22Rv1 (cell line): Measurements from ENCODE around the gene LDHAL6B.

Experiments
- H3K27ac ChIP-seq: fragments of 450-650 bp; 2 replicates; pipeline ENCODE4 v1.5.1; 2017
- ZFX ChIP-seq: fragments of 450-650 bp; IDR thresholded peaks from 2 replicates; pipeline ENCODE4 v1.6.1; 2017; ENCODE audit warnings: antibody characterized with exemption, borderline replicate concordance
- TF ChIP-seq, protein P1 (sequence below): fragments of 450-650 bp; IDR thresholded peaks from 2 replicates; pipeline ENCODE4 v1.5.1; 2017; ENCODE audit warnings: mild to moderate bottlenecking

Gene LDHAL6B

DNA sequence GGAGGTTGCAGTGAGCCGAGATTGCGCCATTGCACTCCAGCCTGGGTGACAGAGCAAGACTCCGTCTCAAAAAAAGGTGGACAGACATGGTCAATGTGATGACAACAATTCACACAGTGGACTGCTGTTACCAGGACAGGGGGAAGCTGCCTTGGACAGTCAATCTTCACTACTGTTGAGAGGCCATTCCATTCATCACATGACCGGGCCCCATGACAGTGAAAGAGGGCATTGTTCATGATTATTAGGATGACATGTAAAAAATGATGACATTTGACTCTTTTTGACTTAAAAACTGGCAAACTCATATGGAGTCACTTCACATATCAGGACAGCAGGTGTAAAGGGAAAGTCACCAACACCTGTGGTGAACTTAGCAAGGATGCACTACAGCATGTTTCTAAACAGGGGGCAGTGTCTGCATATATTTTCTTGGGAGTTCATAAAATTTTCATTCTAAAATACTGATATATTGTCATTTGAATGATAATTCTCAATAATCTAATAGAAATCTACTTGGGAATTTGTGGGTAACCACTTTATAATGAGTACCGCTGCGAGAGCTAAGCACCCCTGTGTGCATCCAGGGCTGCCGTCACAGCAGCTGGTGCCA, 34.2 kb upstream of the LDHAL6B start:
- no peak for TF ChIP-seq ZFX
- TF ChIP-seq, protein P1, sequence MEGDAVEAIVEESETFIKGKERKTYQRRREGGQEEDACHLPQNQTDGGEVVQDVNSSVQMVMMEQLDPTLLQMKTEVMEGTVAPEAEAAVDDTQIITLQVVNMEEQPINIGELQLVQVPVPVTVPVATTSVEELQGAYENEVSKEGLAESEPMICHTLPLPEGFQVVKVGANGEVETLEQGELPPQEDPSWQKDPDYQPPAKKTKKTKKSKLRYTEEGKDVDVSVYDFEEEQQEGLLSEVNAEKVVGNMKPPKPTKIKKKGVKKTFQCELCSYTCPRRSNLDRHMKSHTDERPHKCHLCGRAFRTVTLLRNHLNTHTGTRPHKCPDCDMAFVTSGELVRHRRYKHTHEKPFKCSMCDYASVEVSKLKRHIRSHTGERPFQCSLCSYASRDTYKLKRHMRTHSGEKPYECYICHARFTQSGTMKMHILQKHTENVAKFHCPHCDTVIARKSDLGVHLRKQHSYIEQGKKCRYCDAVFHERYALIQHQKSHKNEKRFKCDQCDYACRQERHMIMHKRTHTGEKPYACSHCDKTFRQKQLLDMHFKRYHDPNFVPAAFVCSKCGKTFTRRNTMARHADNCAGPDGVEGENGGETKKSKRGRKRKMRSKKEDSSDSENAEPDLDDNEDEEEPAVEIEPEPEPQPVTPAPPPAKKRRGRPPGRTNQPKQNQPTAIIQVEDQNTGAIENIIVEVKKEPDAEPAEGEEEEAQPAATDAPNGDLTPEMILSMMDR: no peak
- H3K27ac ChIP-seq: no peak overlapping the region

GRCh38 chr15:59173194-59173593, 33.4 kb upstream of the LDHAL6B start:
- no peak overlapping the region for H3K27ac ChIP-seq
- TF ChIP-seq ZFX: no peak
- TF ChIP-seq, protein P1: no peak

DNA sequence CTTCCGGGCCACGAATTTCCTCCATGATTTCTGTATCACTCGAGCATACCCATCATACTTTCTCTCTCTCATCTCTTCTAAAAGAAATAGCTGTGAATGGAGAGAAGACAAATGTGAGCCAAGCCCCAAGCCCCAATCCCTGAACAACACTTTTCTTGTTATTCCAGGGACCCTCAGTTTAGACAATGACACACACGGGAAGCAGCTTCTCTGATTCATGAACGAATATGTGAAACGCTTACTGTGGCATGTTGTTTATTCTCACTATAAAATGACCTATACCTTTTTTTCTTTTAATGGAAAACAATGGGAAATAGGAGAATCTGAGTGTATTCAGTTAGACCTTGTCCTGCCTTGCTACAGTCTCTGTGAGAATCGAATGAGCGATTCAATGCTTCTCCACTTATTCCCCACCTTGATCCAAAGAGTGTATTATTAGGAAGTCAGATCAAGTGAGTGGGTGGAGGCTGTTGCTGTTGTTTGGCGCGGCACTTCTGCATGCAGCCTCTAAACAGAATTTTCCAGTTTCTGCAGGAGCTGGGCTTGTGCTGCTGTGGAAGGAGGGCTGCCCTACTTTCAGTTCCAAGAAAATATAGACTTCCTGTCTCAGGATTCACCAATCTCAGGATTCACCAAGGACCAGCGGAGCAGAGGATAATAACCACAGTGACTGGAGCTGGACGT, 32.4 kb upstream of the LDHAL6B start:
- H3K27ac ChIP-seq: no peak overlapping the region
- no peak for TF ChIP-seq ZFX
- TF ChIP-seq, protein P1: no peak

- no peak overlapping the region for H3K27ac ChIP-seq
- TF ChIP-seq, protein P1: peak; percentile 74
- TF ChIP-seq ZFX: no peak
Observed at GRCh38 chr15:59174835-59175831, 31.5 kb upstream of the LDHAL6B start.

DNA sequence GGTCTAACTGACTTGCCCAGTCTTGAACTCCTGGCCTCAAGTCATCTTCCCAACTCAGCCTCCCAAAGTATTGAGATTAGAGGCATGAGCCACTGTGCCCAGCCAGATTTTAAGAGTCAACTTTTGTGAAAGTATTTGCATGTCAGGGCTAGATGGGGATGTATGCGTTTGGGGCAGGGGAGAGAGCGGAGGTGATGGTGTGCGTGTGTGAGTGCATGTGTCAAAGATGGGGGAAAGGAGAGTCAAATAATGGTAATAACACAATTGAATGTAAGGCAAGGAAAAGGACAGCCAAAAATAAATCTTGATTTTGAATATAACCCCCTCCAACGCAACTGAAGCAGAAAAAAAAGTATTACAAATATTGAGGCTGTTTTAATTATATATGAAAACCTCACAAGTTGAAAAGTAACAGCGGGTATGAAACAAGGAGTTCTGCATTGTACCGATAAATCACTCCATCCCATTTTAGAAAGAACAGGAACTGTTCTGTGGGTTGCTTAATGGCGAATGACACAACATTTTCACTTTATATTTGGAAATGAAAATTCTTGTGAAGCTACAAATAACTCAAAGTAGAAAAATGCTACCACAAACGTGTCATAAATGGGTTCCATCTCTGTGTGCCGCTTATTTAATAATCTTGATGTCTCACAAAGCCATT, 29.9 kb upstream of the LDHAL6B start:
- TF ChIP-seq, protein P1: no peak
- TF ChIP-seq ZFX: no peak
- no peak overlapping the region for H3K27ac ChIP-seq

GRCh38 chr15:59177317-59177660, 29.4 kb upstream of the LDHAL6B start:
- H3K27ac ChIP-seq: no peak overlapping the region
- TF ChIP-seq, protein P1: no peak
- no peak for TF ChIP-seq ZFX
